ENCODE data around the gene ALOX5AP. TPM values are rescaled to one million over a fixed set of nuclear protein-coding genes. Genes with fewer than 3 reads are reported as not detected.

ALOX5AP gene
- total RNA-seq, 3 donors from 2014 or later = 5.7 to 8.4 (median 7.1) TPM

DNA sequence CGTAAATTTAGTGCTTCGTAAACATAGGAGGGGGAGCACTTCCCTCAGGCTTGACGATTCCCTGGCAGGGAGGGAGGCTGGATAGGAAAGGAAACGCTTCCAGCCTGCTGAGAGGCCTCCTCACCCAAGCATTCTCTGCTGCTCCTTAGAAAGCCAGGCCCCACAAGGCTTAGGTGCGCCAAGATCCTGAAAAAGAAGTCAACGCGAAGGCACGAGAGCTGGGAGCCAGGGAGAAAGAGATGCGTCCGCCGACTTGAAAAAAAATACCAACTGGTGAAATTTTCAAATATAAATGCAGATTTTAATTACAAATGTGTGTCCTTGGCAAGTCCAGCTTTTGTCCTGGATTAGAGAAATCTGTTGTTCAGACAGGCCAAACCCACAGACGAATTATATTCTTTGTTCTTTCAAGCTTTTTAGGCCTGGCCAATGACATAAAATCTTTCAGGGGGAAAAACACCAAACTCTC, 64.0 kb downstream of the ALOX5AP start:
- H3K4me1 Mint-ChIP-seq (ENCODE audit: low read depth) = peaks cover 32% of the 10 kb centered on the region
- no peak overlapping the region for H3K4me3 Mint-ChIP-seq
- no peaks in the 10 kb centered on the region for H3K27me3 Mint-ChIP-seq (ENCODE audit: low read depth)
- no peaks in the 10 kb centered on the region for H3K36me3 Mint-ChIP-seq (ENCODE audit: insufficient read depth)
- H3K9me3 Mint-ChIP-seq = no peaks in the 10 kb centered on the region
- DNase-seq (no peak), ATAC-seq (no peak)

DNA sequence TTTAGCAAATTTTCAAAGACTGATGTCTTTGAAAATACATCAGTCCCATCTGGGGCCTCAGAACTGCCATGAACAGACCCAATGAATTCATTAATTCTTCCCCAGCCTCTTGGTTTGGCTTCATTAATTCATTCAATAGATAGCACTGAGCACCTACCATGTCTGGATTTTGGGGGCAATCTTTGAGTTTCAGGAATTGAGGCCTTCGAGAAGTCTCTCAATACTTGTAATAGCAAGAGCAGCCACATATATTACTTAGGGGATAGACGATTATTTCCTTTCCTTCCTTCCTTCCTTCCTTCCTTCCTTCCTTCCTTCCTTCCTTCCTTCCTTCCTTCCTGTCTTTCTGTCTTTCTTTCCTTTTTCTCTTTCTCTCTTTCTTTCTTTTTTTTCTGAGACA, 64.8 kb downstream of the ALOX5AP start:
- peaks cover 30% of the 10 kb centered on the region for H3K4me1 Mint-ChIP-seq (ENCODE audit: low read depth)
- no peaks in the 10 kb centered on the region for H3K36me3 Mint-ChIP-seq (ENCODE audit: insufficient read depth)
- ATAC-seq (no peak), DNase-seq (no peak)
- H3K27me3 Mint-ChIP-seq (ENCODE audit: low read depth) = no peaks in the 10 kb centered on the region
- H3K4me3 Mint-ChIP-seq = no peak overlapping the region
- no peaks in the 10 kb centered on the region for H3K9me3 Mint-ChIP-seq

DNA sequence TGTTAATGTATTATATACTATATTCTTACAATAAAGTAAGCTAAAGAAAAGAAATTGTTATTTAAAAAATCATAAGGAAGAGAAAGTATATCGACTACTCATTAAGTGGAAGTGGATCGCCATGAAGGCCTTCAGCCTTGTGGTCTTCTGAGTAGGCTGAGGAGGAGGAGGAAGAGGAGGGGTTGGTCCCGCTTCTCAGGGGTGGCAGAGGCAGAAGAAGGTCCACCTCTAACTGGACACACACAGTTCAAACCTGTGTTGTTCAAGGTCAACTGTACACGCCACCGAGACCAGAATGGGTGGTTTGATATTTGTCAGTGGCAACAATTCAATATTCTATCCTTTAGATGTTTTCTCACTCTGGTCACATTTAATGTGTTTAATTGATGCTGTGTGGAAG, 67.2 kb downstream of the ALOX5AP start:
- no peak overlapping the region for H3K4me3 Mint-ChIP-seq
- no peaks in the 10 kb centered on the region for H3K9me3 Mint-ChIP-seq
- DNase-seq (no peak), ATAC-seq (no peak)
- peaks cover 8% of the 10 kb centered on the region for H3K4me1 Mint-ChIP-seq (ENCODE audit: low read depth)
- H3K36me3 Mint-ChIP-seq (ENCODE audit: insufficient read depth) = no peaks in the 10 kb centered on the region
- no peaks in the 10 kb centered on the region for H3K27me3 Mint-ChIP-seq (ENCODE audit: low read depth)

DNA sequence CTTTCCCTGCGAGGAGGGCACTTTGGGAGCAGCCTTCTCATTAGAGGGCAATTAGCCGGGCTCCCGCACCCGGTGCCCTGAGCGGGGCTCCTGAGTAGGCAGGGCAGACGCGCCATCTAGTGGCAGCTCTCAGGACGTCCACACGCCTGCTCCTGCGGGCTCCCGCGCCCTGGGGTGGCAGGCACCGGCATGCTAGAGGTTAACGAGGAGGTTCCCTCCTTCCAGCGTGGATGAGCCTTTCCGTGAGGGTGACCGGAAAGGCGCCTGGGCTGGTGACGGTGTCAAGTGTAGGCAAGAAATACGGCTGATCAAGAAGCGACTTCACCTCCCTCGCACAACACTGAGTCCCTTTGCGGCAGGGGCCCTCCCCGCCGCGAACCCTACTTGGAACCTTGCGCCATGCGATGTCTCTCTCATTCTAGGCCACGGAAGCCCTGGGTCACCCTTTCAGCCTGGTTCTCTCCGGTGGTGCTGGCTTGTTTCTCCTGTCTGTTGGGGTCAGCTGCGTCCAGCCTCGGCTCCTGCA, 67.7 kb downstream of the ALOX5AP start:
- H3K4me3 Mint-ChIP-seq = peak overlapping the region; percentile 62
- H3K4me1 Mint-ChIP-seq (ENCODE audit: low read depth) = peaks cover 5% of the 10 kb centered on the region
- DNase-seq (peak; percentile 82), ATAC-seq (peak; percentile 99 to 100)
- no peaks in the 10 kb centered on the region for H3K36me3 Mint-ChIP-seq (ENCODE audit: insufficient read depth)
- H3K27me3 Mint-ChIP-seq (ENCODE audit: low read depth) = no peaks in the 10 kb centered on the region
- H3K9me3 Mint-ChIP-seq = no peaks in the 10 kb centered on the region

DNA sequence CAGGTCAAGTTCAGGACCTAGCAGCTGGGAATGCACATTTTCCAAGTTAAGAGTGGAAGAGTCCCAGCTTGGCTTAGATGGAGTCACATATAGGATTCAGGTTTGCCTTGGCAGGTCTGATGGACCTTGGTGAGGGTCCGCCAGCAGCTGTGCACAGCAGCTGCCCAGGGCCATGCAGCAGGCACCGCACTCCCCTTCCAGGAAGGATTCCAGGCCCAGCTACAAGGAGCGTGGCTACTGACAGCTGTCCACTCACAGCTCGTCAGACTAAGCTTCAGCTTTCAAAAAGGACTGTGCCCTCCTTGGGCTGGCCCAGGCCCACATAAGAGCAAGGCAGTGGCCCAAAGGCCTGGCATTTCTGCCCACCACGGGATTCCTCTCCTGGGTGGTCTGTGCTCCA, 68.4 kb downstream of the ALOX5AP start:
- no peak overlapping the region for H3K4me3 Mint-ChIP-seq
- no peaks in the 10 kb centered on the region for H3K36me3 Mint-ChIP-seq (ENCODE audit: insufficient read depth)
- no peak for DNase-seq
- no peak for ATAC-seq
- no peaks in the 10 kb centered on the region for H3K9me3 Mint-ChIP-seq
- peaks cover 5% of the 10 kb centered on the region for H3K4me1 Mint-ChIP-seq (ENCODE audit: low read depth)
- H3K27me3 Mint-ChIP-seq (ENCODE audit: low read depth) = no peaks in the 10 kb centered on the region

DNA sequence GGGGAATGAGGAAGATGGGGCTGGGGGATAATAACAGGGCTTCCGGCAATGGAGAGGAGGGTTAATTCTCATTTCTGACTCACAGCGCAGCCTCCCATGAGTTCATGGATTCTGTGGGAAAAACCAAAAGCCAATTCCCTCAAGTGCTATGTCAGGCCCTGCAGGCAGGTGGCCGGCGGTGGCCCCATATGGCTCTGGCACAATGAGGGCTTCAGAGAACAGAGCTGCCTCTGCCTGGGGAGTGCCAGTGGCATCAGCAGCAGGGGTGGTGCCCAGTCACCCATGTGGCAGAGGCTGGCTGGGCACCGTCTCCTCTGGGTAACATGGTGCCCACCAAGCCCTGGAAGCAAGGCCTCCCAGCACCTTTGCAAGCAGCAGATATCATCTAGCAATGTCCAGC, 69.1 kb downstream of the ALOX5AP start:
- Mint-ChIP-seq H3K4me1 (ENCODE audit: low read depth) (peaks cover 5% of the 10 kb centered on the region), H3K9me3 (no peaks in the 10 kb centered on the region), H3K36me3 (ENCODE audit: insufficient read depth) (no peaks in the 10 kb centered on the region), H3K27me3 (ENCODE audit: low read depth) (no peaks in the 10 kb centered on the region), H3K4me3 (no peak overlapping the region)
- DNase-seq (no peak), ATAC-seq (no peak)

DNA sequence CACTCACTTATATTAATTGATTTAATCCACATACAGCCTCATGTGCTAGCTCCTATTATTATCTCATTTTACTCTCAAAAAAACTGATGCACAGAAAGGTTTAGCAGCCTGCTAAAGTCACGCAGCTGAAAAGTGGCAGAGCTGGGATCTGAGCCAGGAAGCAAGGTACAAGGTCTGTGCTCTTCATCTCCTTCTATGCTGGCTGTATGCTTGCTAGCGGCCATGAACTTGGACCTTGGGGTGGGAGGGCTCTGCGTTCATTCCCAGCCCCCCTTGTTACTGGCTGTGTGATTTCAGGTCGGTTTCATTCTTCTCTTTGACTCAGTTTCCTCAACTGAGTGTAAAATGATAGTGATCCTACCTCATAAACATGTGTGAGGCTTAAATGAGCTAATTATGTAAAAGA, 69.8 kb downstream of the ALOX5AP start:
- Mint-ChIP-seq H3K27me3 (ENCODE audit: low read depth) (no peaks in the 10 kb centered on the region), H3K36me3 (ENCODE audit: insufficient read depth) (no peaks in the 10 kb centered on the region), H3K4me3 (no peak overlapping the region), H3K4me1 (ENCODE audit: low read depth) (peaks cover 5% of the 10 kb centered on the region), H3K9me3 (no peaks in the 10 kb centered on the region)
- ATAC-seq = no peak
- DNase-seq = no peak

DNA sequence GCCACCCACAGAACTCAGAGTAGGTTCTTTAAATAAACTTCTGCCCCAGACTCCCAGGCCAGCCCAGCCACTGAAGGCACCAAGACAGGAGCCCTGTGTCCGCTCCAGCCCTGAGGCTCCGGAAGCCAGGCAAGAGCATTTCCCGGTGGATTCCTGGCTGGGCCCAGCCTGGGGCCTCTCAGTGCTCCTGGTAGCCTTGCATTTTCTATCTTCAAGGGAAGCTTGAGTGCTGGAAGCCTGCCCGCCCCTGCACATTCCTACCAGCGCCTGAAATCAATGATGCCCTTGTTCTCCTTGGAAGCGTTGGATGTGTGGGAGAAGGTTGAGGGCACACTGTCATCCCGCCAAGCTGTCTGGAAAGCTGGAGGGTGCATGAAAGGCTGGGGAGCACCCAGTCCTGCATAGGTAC, 70.3 kb downstream of the ALOX5AP start:
- DNase-seq = no peak
- Mint-ChIP-seq H3K36me3 (ENCODE audit: insufficient read depth) (no peaks in the 10 kb centered on the region), H3K9me3 (no peaks in the 10 kb centered on the region), H3K4me1 (ENCODE audit: low read depth) (peaks cover 5% of the 10 kb centered on the region), H3K27me3 (ENCODE audit: low read depth) (no peaks in the 10 kb centered on the region), H3K4me3 (no peak overlapping the region)
- no peak for ATAC-seq

DNA sequence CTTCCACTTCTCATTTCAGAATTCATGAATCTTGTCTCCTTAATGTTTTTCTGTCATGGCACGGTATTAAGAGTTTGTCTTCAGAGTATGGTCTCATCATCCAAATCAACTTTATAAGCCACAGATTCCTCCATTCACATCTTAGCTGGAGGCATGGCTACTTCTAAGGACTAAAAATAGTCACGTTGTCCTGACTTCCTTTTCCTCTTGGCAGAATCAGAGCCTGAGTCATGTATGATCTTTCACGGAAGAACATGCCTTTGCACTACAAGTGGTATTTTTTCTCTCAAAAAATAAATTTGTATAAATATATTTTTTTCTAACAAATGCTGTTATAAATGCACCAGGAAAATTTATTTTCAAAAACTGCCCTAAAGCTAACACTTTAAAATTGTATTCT, 71.4 kb downstream of the ALOX5AP start:
- no peaks in the 10 kb centered on the region for H3K9me3 Mint-ChIP-seq
- H3K4me1 Mint-ChIP-seq (ENCODE audit: low read depth) = peaks cover 5% of the 10 kb centered on the region
- H3K27me3 Mint-ChIP-seq (ENCODE audit: low read depth) = no peaks in the 10 kb centered on the region
- H3K36me3 Mint-ChIP-seq (ENCODE audit: insufficient read depth) = no peaks in the 10 kb centered on the region
- DNase-seq (no peak), ATAC-seq (no peak)
- H3K4me3 Mint-ChIP-seq = no peak overlapping the region

DNA sequence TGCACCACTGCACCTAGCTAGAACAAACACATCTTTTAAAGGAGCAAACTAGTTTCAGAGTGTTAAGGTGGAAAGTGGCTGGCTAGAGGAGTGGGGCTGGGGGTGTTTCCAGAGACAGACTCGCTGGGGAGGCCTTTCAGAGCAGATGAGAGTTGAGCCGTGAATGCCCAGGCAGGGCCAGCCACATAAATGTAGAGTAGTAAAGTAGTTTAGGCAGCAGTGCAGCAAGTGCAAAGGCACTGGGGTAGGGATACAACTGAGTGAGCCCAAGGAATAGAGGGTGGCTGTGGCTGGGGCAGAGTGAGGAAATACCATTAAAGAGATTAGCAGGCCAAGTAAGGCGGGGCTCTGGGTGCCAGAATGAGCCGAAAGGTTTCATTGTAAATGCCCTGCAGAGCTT, 72.0 kb downstream of the ALOX5AP start:
- H3K9me3 Mint-ChIP-seq = no peaks in the 10 kb centered on the region

DNA sequence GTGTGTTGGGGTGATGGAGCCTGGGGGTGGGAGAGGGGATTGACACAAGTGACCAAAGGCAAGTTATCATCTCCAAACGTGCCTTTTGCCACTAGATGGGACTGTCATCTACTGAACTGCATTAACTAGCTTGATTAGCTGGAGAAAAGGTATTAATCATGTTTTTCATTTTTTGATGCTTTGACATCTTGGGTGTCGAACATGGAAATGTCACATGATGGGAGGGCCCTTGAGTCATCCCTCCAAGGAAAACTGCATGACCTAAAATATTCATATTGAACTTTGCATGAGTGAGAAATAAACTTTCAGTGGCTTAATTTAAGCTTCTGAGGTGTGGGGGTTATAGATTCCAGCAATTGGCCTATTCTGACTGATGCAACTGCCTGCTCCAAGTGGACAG, 73.3 kb downstream of the ALOX5AP start:
- no peaks in the 10 kb centered on the region for H3K27me3 Mint-ChIP-seq (ENCODE audit: low read depth)
- DNase-seq (no peak), ATAC-seq (peak in 1 of 2 donors; percentile 40)
- H3K36me3 Mint-ChIP-seq (ENCODE audit: insufficient read depth) = no peaks in the 10 kb centered on the region
- H3K4me1 Mint-ChIP-seq (ENCODE audit: low read depth) = peaks cover 2% of the 10 kb centered on the region
- H3K9me3 Mint-ChIP-seq = no peaks in the 10 kb centered on the region
- H3K4me3 Mint-ChIP-seq = no peak overlapping the region

More for the DNA sequence above, 72.0 kb downstream of the ALOX5AP start:
- Mint-ChIP-seq H3K4me1 (ENCODE audit: low read depth) (peaks cover 5% of the 10 kb centered on the region), H3K4me3 (no peak overlapping the region), H3K27me3 (ENCODE audit: low read depth) (no peaks in the 10 kb centered on the region), H3K36me3 (ENCODE audit: insufficient read depth) (no peaks in the 10 kb centered on the region)
- DNase-seq (no peak), ATAC-seq (no peak)

DNA sequence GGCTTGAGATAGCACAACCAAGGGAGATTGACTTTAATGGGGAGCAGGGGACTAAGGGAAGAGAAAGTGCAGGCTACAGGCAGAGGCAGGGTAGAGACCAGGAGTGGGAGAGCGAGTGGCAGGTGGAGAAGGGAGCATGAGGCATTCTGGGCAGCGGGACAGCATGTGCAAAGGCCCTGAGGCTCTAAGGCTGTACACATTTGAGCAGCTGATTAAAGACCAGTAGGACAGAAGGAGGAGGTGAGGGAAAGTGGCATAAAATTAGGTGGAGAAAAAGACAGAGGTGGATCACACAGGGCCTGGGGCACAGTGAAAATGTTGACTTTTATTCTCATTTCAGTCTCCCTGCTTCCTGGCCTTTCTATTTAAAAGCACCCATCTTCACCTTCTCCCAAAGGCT, 74.4 kb downstream of the ALOX5AP start:
- Mint-ChIP-seq H3K9me3 (no peaks in the 10 kb centered on the region), H3K36me3 (ENCODE audit: insufficient read depth) (no peaks in the 10 kb centered on the region), H3K4me1 (ENCODE audit: low read depth) (peaks cover 2% of the 10 kb centered on the region), H3K27me3 (ENCODE audit: low read depth) (no peaks in the 10 kb centered on the region), H3K4me3 (no peak overlapping the region)
- no peak for ATAC-seq
- no peak for DNase-seq

DNA sequence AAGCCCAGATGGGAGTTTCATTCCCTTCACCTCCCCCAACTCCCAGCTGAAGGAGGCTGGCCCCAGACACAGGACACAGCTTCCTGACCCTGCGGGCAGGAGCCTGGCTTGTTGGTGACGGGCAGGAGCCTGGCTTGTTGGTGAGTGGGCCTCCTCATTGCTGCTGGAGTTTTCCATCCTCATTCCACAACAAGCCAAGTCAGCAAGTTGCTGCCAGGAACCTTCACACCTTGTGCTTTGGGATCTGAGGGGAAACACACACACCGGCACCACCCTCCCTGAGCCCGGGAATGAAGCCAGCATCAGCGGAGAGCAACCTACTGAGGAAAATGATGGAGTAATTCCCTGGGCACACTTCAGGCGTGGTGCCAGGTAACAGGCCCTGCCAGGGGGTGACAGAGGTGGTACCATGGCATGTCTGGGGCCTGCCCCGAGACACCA, 74.9 kb downstream of the ALOX5AP start:
- ATAC-seq = no peak
- Mint-ChIP-seq H3K4me3 (no peak overlapping the region), H3K4me1 (ENCODE audit: low read depth) (peaks cover 2% of the 10 kb centered on the region), H3K27me3 (ENCODE audit: low read depth) (no peaks in the 10 kb centered on the region), H3K9me3 (no peaks in the 10 kb centered on the region), H3K36me3 (ENCODE audit: insufficient read depth) (no peaks in the 10 kb centered on the region)
- no peak for DNase-seq

DNA sequence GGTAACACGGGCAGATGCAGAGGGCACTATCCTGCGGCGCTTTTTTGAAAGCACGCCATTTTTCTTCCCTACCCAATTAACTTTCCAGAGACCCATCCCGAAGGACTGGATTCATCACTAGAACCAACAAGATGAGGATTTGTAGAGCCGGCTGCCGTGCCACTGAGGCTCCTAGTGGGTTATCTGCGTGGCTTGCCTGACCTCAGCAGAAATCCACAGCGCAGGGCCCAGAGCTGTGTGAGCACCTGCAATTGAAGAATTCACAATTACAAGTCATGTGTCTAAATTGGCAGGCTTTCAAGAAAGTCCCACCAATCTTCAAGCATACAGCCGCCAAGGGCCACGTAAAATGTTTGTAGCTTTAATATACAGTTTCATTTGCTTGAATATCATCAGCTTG, 75.5 kb downstream of the ALOX5AP start:
- H3K36me3 Mint-ChIP-seq (ENCODE audit: insufficient read depth) = no peaks in the 10 kb centered on the region
- DNase-seq = no peak
- H3K4me3 Mint-ChIP-seq = no peak overlapping the region
- peaks cover 2% of the 10 kb centered on the region for H3K4me1 Mint-ChIP-seq (ENCODE audit: low read depth)
- H3K27me3 Mint-ChIP-seq (ENCODE audit: low read depth) = no peaks in the 10 kb centered on the region
- ATAC-seq = no peak
- H3K9me3 Mint-ChIP-seq = no peaks in the 10 kb centered on the region
